NOMO-1 treated with DMSO at 0.1 percent for 48 hours (cell line): ENCODE results near the gene ANAPC15.
A peak's percentile ranks its signal among the peaks of the same experiment; 100 is the strongest.
"Not testable (repeated sequence)": the region's sequence is repeated elsewhere in the genome, so short reads cannot be mapped to it uniquely, and the experiment has no call there.

Experiments
- DNase-seq: peaks from one replicate; lab custom pipeline; 2025; ENCODE audit not compliant: unreplicated experiment; lab: John Stamatoyannopoulos, UW

The ANAPC15 gene

GRCh38 chr11:72112143-72112977, at the start of gene ANAPC15:
Gene ANAPC15, minus strand, starts transcription at chr11:72112695. Its CDS starts 1,419 bp downstream, at chr11:72111276.
- peak; percentile 100 for DNase-seq

GRCh38 chr11:72160319-72160718, 47.8 kb upstream of the ANAPC15 start:
- DNase-seq: no peak

GRCh38 chr11:72157131-72157530, 44.6 kb upstream of the ANAPC15 start:
- no peak for DNase-seq

- no peak for DNase-seq
These were observed 43.3 kb upstream of the ANAPC15 start for GRCh38 chr11:72155751-72156150.

- no peak for DNase-seq
These were observed 42.3 kb upstream of the ANAPC15 start for GRCh38 chr11:72154816-72155215.

GRCh38 chr11:72153874-72154273, 41.4 kb upstream of the ANAPC15 start:
- not testable (repeated sequence) for DNase-seq

GRCh38 chr11:72150882-72151281, 38.4 kb upstream of the ANAPC15 start:
- DNase-seq: no peak

- DNase-seq: no peak
These were observed 34.1 kb upstream of the ANAPC15 start for GRCh38 chr11:72146625-72147024.

GRCh38 chr11:72144807-72145565, 32.5 kb upstream of the ANAPC15 start:
- no peak for DNase-seq

- DNase-seq: not testable (repeated sequence)
These were observed 30.0 kb upstream of the ANAPC15 start for GRCh38 chr11:72142543-72142942.

GRCh38 chr11:72142086-72142485, 29.6 kb upstream of the ANAPC15 start:
- not testable (repeated sequence) for DNase-seq

- no peak for DNase-seq
These were observed 28.6 kb upstream of the ANAPC15 start for GRCh38 chr11:72141066-72141465.

- no peak for DNase-seq
These were observed 28.2 kb upstream of the ANAPC15 start for GRCh38 chr11:72140661-72141060.

- DNase-seq: no peak
These were observed 27.0 kb upstream of the ANAPC15 start for GRCh38 chr11:72139500-72139899.

- DNase-seq: no peak
These were observed 26.4 kb upstream of the ANAPC15 start for GRCh38 chr11:72138821-72139390.

GRCh38 chr11:72136684-72137262, 24.3 kb upstream of the ANAPC15 start:
- no peak for DNase-seq

- DNase-seq: no peak
These were observed 23.6 kb upstream of the ANAPC15 start for GRCh38 chr11:72135891-72136683.

GRCh38 chr11:72135473-72135872, 23.0 kb upstream of the ANAPC15 start, which contains the start of gene FOLR3:
Gene FOLR3, plus strand, starts transcription at chr11:72135725. Its CDS starts 228 bp downstream, at chr11:72135953.
- DNase-seq: peak; percentile 22

GRCh38 chr11:72132646-72133045, 20.2 kb upstream of the ANAPC15 start:
- DNase-seq: peak; percentile 57

- DNase-seq: no peak
These were observed 16.9 kb upstream of the ANAPC15 start for GRCh38 chr11:72129381-72129780.
